CD1c-positive myeloid dendritic cell (primary cell): ENCODE data around the gene SETD5.

Source experiments
- DNase-seq: peaks from one replicate; pipeline ENCODE4 v3.0.0-alpha.2; 2016; ENCODE audit errors: extremely low spot score

SETD5 gene

DNA sequence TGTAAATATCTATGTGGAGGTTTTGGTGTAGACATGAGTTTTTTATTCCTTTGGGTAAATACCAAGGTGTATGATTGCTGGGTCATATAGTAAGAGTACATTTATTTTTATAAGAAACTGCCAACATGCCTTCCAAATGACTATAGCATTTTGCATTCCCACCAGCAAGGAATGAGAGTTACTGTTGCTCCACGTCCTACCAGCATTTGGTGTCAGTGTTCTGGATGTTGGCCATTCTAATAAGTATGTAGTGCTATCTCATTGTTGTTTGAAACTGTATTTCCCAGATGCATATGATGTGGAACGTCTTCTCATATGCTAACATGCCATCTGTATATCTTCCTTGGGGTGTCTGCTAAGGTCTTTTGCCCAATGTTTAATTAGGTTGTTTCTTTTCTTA is 117.5 kb downstream of the SETD5 start:
- DNase-seq, result no peak

DNA sequence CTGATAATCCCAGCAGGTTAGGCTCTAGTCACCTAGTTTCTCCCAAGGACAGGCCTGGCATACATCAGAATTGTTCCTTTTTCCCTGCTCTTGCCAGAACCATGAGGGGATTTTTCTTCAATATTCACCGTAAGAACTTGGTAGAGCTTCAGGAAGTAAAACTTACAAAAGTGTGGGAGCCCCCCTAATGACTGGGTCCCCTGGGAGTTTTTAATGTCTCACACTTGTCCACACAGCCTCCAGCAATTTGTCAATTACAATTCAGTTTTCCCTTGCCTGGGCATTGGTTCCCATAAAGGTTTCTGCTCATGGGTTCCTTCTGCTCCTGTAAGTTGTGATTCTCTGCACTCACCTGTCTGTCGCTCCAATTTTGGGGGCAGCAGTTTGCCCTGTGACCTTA is 127.7 kb downstream of the SETD5 start:
- DNase-seq, result no peak
